Measurements from ENCODE around the gene NCAPH2. TPM values are rescaled to one million over a fixed set of nuclear protein-coding genes. Genes with fewer than 3 reads are reported as not detected.

Gene NCAPH2
- polyA plus RNA-seq, 6 donors from 2014 or later: 33.9 to 43.3 (median 37.6) TPM

DNA sequence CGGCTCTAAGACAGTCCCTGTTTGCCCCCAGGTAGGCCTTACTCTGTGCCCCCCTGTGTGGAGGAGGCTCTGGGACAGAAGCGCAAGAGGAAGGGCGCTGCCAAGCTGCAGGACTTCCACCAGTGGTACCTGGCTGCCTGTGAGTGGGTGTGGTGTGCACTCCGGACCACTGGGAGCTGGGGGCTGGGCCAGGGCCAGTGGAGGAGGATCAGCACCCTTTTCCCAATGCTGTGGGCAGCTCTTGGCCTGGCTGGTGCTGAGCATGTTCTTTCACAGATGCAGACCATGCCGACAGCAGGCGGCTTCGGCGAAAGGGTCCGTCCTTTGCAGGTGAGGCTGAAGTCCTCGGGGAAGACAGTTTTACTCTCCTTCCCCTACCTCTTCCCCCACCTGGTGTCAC, 13.7 kb downstream of the NCAPH2 start:
- Mint-ChIP-seq H3K4me3 (peak overlapping the region in 2 of 8 donors; percentile 3 to 29), H3K4me1 (peaks cover 11 to 22% (median 13%) of the 10 kb centered on the region in 3 donors), H3K36me3 (no peaks in the 10 kb centered on the region), H3K27me3 (no peaks in the 10 kb centered on the region), H3K9me3 (no peaks in the 10 kb centered on the region), H3K27ac (peak overlapping the region in 1 of 6 donors; percentile 15)
- ATAC-seq (ENCODE audit: low read depth in 2 of 2): no peak
- DNase-seq: no peak

DNA sequence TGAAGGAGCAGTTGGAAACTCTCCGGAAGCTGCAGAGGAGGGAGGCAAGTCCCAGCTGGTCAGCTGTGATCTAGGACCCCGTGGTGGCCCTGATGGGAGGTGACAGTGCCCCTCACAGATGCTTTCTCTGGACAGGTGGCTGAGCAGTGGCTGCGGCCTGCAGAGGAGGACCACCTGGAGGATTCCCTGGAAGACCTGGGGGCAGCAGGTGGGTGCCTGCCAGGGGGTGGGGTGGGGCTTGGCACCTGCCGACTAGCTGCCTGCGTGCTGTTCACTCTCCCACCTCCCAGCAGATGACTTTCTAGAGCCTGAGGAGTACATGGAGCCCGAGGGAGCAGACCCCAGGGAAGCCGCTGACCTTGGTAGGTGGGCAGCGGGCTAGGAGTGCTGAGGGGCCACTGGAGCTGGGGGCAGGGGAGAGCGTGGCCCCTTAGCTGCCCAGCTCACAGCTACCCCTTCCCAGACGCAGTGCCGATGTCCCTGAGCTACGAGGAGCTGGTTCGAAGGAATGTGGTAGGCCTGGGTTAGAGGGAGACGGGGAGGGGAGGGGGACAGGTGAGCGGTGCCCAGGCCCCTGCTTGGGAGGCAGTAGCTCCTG, 14.3 kb downstream of the NCAPH2 start:
- Mint-ChIP-seq H3K9me3 (no peaks in the 10 kb centered on the region), H3K4me1 (peaks cover 17 to 28% (median 19%) of the 10 kb centered on the region in 3 donors), H3K27ac (no peak overlapping the region), H3K27me3 (no peaks in the 10 kb centered on the region), H3K36me3 (no peaks in the 10 kb centered on the region), H3K4me3 (peak overlapping the region in 1 of 8 donors; percentile 29)
- ATAC-seq (ENCODE audit: low read depth in 2 of 2) (no peak), DNase-seq (no peak)

DNA sequence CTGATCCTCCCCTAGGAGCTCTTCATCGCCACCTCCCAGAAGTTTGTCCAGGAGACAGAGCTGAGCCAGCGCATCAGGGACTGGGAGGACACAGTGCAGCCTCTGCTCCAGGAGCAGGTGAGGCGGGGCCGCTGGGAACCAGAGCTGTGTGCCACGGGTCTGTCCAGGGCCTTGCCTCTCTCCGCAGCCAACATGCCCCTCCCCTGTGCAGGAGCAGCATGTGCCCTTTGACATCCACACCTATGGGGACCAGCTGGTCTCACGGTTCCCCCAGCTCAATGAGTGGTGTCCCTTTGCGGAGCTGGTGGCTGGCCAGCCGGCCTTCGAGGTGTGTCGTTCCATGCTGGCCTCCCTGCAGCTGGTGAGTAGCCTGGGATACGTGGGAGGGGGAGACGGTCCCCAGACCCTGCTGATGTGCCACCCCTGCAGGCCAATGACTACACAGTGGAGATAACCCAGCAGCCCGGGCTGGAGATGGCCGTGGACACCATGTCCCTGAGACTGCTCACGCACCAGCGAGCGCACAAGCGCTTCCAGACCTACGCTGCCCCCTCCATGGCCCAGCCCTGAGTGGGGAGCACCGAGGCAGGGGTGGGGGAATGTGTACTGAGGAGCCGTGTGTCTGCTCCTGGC, 14.9 kb downstream of the NCAPH2 start:
- peaks cover 23 to 34% (median 23%) of the 10 kb centered on the region in 3 donors for H3K4me1 Mint-ChIP-seq
- no peaks in the 10 kb centered on the region for H3K9me3 Mint-ChIP-seq
- H3K4me3 Mint-ChIP-seq: peak overlapping the region in 3 of 8 donors; percentile 20 to 54 (median 53)
- peak overlapping the region in 2 of 6 donors; percentile 79 to 85 for H3K27ac Mint-ChIP-seq
- no peak for ATAC-seq (ENCODE audit: low read depth in 2 of 2)
- no peaks in the 10 kb centered on the region for H3K36me3 Mint-ChIP-seq
- no peak for DNase-seq
- no peaks in the 10 kb centered on the region for H3K27me3 Mint-ChIP-seq

DNA sequence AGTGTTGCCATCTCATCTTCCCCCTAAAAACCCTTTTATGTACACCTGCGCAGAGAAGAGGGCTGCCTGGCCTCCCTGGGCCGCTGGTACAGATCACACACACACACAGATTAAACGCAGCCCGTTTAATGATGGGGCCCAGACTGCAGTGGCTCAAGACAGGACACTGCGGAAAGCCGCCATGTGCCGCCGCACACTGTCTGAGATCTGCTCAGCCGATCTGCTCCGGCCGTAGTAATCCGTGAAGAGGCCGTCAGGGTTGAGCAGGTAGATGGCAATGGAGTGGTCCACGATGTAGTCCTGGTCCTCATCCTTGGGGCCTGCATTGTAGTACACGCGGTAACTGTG, 15.4 kb downstream of the NCAPH2 start:
- Mint-ChIP-seq H3K4me3 (peak overlapping the region in 4 of 8 donors; percentile 20 to 54 (median 41)), H3K4me1 (peaks cover 28 to 35% (median 28%) of the 10 kb centered on the region in 3 donors), H3K27me3 (no peaks in the 10 kb centered on the region), H3K9me3 (no peaks in the 10 kb centered on the region), H3K27ac (peak overlapping the region in 3 of 6 donors; percentile 48 to 85 (median 79)), H3K36me3 (no peaks in the 10 kb centered on the region)
- DNase-seq (no peak), ATAC-seq (ENCODE audit: low read depth in 2 of 2) (no peak)

DNA sequence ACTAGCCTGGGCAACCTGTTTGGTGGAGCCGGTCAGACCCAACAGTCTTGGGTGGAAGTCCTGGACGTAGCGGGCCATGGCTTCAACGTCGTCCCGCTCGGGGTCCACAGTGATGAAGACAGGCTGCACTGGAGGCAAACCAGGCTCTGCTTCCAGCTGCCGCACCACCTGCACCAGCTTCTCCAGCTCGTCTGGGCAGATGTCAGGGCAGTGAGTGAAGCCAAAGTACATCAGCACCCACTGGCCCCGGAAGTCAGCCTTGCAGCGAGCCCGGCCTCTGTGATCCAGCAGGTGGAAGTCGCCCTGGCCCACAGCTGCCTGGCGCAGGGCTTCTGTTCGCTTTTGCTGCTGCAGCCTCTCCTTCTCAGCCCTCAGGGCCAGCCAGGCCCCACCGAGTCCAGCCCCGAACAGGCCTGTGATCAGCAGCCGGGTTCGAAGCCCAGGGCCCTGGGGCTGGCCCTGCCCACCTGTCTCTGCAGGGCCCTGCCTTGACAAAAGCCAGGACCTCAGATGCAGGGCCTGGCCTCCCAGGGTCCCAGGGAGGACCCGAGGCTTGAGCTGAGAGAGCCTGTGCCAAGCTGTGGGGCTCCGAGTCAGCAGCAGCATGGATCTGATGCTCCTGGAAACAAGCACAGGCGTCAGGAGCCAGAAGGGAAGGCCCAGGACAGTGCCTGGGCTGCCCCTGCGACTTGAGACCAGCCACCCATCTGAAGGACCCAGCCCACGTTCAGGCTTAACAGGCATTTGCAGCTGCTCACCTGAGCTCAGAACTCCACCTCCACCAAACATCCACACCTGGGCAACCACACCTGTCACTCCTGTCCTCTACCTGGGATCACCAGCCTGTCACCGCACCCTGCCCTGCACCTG, 16.0 kb downstream of the NCAPH2 start:
- Mint-ChIP-seq H3K27ac (peak overlapping the region in 5 of 6 donors; percentile 28 to 96 (median 88)), H3K9me3 (no peaks in the 10 kb centered on the region), H3K4me3 (peak overlapping the region; percentile 44 to 95 (median 90)), H3K27me3 (no peaks in the 10 kb centered on the region), H3K4me1 (peaks cover 31 to 35% (median 35%) of the 10 kb centered on the region in 3 donors), H3K36me3 (no peaks in the 10 kb centered on the region)
- no peak for ATAC-seq (ENCODE audit: low read depth in 2 of 2)
- DNase-seq: no peak

DNA sequence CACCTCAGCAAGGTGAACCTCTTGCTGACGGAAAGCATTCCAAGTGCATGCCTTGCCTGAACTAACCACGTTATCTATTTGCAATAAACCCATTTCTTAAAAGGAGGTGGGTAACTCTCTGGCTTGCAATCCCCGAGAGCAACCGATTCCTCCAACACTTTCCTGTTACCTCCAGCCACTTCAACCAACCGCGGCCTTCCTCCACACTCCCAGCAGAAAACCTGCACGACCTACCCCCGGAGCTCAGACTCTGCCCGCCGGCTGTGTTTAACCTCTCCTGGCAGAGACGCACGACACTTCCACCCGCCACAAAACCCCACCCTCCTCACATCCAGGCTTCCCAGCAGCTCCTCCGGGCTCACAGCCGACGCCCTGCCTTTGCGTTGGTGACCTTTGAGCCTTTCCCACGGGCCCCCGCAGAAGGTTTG, 16.7 kb downstream of the NCAPH2 start:
- peak overlapping the region; percentile 85 to 95 (median 90) for H3K4me3 Mint-ChIP-seq
- H3K4me1 Mint-ChIP-seq: peaks cover 31 to 35% (median 35%) of the 10 kb centered on the region in 3 donors
- ATAC-seq (ENCODE audit: low read depth in 2 of 2): no peak
- peak overlapping the region in 5 of 6 donors; percentile 57 to 96 (median 88) for H3K27ac Mint-ChIP-seq
- no peak for DNase-seq
- no peaks in the 10 kb centered on the region for H3K9me3 Mint-ChIP-seq
- H3K36me3 Mint-ChIP-seq: no peaks in the 10 kb centered on the region
- H3K27me3 Mint-ChIP-seq: no peaks in the 10 kb centered on the region

DNA sequence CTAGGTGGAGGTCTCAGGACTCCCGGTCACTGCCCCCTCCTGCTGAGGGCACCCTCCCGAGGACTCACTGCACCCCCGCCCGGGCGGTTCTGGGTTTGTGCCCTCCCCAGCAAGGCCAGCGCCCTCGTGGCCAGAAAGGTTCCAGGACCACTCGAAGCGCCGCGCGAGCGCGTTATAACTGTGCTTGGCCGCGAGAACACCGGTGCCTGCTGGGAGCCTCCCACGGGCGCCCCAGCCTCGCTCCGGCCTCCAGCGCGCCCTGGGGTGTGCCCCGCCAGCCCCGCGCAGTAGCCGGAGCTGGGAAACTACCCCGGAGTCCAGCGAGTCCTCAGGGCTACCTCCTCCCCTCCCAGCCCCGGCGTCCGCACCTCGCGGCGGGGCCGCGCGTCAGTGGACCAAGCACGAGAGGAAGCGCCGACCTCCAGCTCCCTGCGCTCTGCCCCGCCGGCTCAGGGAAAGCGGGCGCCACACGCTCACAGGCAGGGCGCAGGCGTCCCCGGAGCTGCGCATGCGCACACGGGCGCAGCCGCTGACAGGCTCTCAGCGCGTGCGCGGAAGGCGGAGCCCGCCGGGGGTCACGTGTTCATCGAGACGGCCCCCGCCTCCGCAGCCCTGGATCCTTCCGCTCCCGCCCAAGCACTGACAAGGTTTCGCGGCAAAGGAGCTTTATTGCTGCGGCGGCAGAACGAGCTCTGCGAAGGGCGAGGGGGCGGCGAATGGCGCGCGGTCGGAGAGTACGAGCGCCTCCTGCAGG, 17.3 kb downstream of the NCAPH2 start, which contains the start of gene SCO2:
TSS of gene SCO2 (minus strand) at position 495 of the 754 bp plus-strand sequence. CDS start 1,187 bp downstream, outside the sequence.
- ATAC-seq (ENCODE audit: low read depth in 2 of 2) (peak; percentile 62 to 64), DNase-seq (peak; percentile 97)
- Mint-ChIP-seq H3K36me3 (no peaks in the 10 kb centered on the region), H3K4me3 (peak within 1 kb of the TSS; percentile 85 to 95 (median 90)), H3K27ac (peak within 1 kb of the TSS in 5 of 6 donors; percentile 86 to 96 (median 88)), H3K9me3 (no peaks in the 10 kb centered on the region), H3K4me1 (peaks cover 31 to 35% (median 35%) of the 10 kb centered on the region in 3 donors), H3K27me3 (no peaks in the 10 kb centered on the region)

DNA sequence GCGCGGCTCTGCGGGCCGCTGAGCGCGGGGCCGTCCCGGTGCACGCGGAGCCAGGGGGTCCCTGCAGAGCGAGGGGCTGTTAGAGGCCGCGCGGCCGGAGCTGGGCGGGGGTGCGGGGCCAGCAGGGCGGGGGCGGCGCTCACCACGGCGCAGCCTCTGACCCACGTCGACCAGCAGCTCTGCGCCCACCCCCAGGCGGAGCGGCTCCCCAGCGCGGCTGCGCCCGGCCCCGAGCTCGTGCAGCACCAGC, 17.8 kb downstream of the NCAPH2 start:
- Mint-ChIP-seq H3K27ac (peak overlapping the region in 4 of 6 donors; percentile 68 to 93 (median 88)), H3K27me3 (no peaks in the 10 kb centered on the region), H3K36me3 (no peaks in the 10 kb centered on the region), H3K4me3 (peak overlapping the region; percentile 73 to 95 (median 88)), H3K4me1 (peaks cover 35 to 36% (median 35%) of the 10 kb centered on the region in 3 donors), H3K9me3 (no peaks in the 10 kb centered on the region)
- DNase-seq (no peak), ATAC-seq (ENCODE audit: low read depth in 2 of 2) (no peak)

DNA sequence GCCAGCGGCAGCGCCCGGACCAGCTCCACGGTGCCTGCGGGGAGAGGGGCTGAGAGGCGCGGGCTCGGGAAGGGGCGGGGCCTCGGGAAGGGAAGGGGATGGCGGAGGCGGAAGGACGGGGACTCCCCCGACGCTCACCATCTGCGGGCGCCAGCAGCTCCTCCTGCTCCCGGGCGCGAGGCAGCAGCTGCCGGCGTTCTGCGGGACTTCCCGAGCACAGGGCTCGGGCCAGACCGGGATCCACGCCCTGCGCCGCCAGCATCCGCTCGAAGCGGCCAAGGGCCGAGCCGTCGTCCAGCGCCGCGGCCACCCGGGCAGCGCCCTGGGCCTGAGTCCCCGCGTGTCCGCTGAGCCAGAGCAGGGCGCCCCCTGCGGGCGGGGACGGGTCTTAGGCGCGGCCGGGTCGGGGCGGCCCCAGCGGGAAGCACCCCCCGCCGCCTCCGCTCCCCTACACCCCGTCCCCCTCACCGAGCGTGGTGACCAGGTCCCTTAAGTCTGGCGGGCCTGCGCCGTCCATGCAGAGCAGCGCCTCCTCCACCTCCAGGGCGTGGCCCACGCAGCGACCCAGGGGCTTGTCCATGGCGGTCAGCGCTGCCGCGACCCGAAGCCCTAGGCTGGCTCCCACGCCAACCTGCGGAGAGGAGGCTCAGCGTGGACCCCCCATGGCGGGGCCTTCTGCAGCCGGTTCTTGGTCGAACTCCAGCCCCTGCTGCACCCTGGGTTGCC, 18.2 kb downstream of the NCAPH2 start:
- H3K27me3 Mint-ChIP-seq: no peaks in the 10 kb centered on the region
- peak overlapping the region; percentile 83 to 95 (median 88) for H3K4me3 Mint-ChIP-seq
- DNase-seq: peak; percentile 79
- H3K4me1 Mint-ChIP-seq: peaks cover 33 to 41% (median 39%) of the 10 kb centered on the region in 3 donors
- no peaks in the 10 kb centered on the region for H3K36me3 Mint-ChIP-seq
- H3K27ac Mint-ChIP-seq: peak overlapping the region; percentile 81 to 95 (median 92)
- ATAC-seq (ENCODE audit: low read depth in 2 of 2): peak; percentile 31 to 35
- H3K9me3 Mint-ChIP-seq: no peaks in the 10 kb centered on the region

DNA sequence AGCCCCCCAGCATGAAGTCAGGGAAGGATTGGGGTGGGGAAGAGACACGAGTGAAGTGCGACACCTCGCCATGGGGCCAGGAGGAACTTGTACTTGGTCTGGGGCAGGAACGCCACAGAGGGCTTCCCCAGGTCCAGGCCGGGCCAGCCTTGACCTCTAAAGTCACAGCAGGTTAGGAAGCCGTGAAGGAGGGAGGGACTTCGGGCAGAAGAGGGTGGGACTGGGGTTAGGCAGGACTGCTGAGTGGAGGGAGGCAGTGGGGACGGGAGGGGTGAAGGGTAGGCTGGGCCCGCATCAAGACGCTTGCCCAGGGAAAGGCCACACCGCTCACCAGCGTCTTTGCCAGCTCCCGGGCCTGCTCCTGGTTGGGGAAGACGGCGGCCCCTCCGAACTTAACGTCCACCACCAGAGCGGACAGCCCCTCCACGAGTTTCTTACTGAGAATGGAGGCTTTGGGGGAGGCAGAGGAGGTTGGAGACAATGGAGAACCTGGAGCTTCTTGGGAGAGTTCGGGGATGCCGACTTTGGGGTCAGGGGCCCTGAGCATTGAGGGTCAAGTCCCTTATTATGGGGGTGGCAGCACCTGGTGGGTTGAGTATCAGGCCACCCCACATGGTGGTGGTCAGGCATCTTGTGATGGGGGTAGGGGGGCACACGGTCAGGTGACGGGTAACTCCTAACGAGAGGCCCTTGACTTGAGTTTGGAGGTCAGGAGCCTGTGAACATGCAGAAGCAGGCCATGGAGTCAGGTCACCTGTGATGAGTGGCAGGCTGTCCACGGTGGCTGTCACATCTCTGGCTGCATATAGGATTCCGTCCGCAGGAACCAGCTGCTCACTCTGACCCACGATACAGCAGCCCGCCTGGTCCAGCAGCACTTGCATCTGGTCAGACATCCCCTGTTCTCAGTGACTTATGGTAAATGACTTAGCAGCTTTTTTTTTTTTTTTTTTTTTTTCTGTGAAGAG, 19.1 kb downstream of the NCAPH2 start:
- no peak for ATAC-seq (ENCODE audit: low read depth in 2 of 2)
- Mint-ChIP-seq H3K27me3 (no peaks in the 10 kb centered on the region), H3K36me3 (no peaks in the 10 kb centered on the region), H3K27ac (peak overlapping the region; percentile 81 to 96 (median 92)), H3K4me1 (peaks cover 33 to 40% (median 38%) of the 10 kb centered on the region in 3 donors), H3K4me3 (peak overlapping the region; percentile 83 to 95 (median 86)), H3K9me3 (no peaks in the 10 kb centered on the region)
- DNase-seq: no peak

DNA sequence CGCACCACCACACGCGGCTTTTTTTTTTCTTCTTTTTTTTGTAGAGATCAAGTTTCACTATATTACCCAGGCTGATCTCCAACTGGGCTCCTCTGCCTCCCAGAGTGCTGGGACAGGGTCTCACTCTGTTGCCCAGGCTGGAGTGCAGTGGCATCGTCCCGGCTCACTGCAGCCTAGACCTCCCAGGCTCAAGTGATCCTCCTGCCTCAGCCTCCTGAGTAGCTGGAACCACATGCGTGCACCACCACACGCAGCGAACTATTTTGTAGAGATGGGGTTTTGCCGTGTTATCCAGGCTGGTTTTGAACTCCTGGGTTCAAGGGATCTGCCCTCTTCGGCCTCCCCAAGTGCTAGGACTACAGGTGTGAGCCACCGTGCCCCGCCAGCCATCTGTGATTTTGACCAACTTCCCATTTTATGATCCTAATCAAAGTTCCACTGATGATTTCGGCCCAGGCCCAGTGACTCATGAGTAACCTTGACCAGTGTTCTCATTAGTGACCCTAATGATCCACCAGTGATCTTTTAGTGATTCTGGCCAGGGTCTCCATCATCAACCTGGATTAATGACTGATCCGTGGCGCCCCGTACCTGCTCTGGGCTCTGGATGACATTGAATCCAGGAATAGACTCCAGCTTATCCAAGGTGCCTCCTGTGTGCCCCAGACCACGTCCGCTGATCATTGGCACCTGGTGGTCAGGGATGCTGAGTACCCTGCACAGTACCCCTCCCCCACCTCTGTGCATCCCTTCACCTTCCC, 20.1 kb downstream of the NCAPH2 start:
- ATAC-seq (ENCODE audit: low read depth in 2 of 2) (no peak), DNase-seq (no peak)
- H3K27ac Mint-ChIP-seq: peak overlapping the region; percentile 81 to 96 (median 92)

More for the DNA sequence above, 20.1 kb downstream of the NCAPH2 start:
- Mint-ChIP-seq H3K36me3 (no peaks in the 10 kb centered on the region), H3K27me3 (no peaks in the 10 kb centered on the region), H3K9me3 (no peaks in the 10 kb centered on the region), H3K4me1 (peaks cover 40 to 44% (median 41%) of the 10 kb centered on the region in 3 donors), H3K4me3 (peak overlapping the region; percentile 83 to 95 (median 87))
